HFFc6 (cell line): ENCODE measurements around the gene PHKG2. TPM values are rescaled to one million over a fixed set of nuclear protein-coding genes. Genes with fewer than 3 reads are reported as not detected.

Experiments
- DNase-seq: peaks from one replicate; pipeline ENCODE4 v3.0.0-alpha.2; 2018
- H3K27ac Mint-ChIP-seq: 2 replicates; pipeline ENCODE4 v1.8.0; 2020; ENCODE audit warnings: mild to moderate bottlenecking, mixed read lengths
- H3K27me3 Mint-ChIP-seq: 2 replicates; pipeline ENCODE4 v1.8.0; 2021; ENCODE audit warnings: mild to moderate bottlenecking, moderate library complexity, mixed read lengths; ENCODE audit not compliant: insufficient read depth
- H3K36me3 Mint-ChIP-seq: 2 replicates; pipeline ENCODE4 v1.8.0; 2021; ENCODE audit warnings: low read depth, mixed read lengths
- H3K4me1 Mint-ChIP-seq: 2 replicates; pipeline ENCODE4 v1.8.0; 2020; ENCODE audit warnings: low read depth, mixed read lengths
- H3K4me3 Mint-ChIP-seq: 2 replicates; pipeline ENCODE4 v1.8.0; 2020; ENCODE audit warnings: mild to moderate bottlenecking, moderate library complexity, mixed read lengths
- H3K9me3 Mint-ChIP-seq: 2 replicates; pipeline ENCODE4 v1.8.0; 2020; ENCODE audit warnings: mild to moderate bottlenecking, mixed read lengths
- CTCF ChIP-seq: fragments of 200-600 bp; sonication (generic); IDR thresholded peaks from 2 replicates; pipeline ENCODE4 v1.5.0; 2021; ENCODE audit warnings: antibody characterized with exemption, mild to moderate bottlenecking
- total RNA-seq, 6 experiments: library from RNA; stranded (reverse); fragmentation: NEBNext Ultra II Directional; extraction: Animal tissue kit (Norgen Biotek cat#: 25700); gene quantifications; 2 replicates in 1 of 6; 3 replicates in 5 of 6; pipeline ENCODE4 v1.2.3, GENCODE V29; 2021

Gene PHKG2
- total RNA-seq, 6 experiments from 2014 or later, result 26.6 to 31.0 (median 27.7) TPM

- Mint-ChIP-seq H3K27me3 (peaks cover 4% of the 10 kb centered on the region), H3K4me3 (no peak overlapping the region), H3K4me1 (peaks cover 54% of the 10 kb centered on the region), H3K9me3 (no peaks in the 10 kb centered on the region), H3K36me3 (peaks cover 33% of the 10 kb centered on the region), H3K27ac (no peak overlapping the region)
- TF ChIP-seq CTCF, result no peak
- DNase-seq, result no peak
Observed at GRCh38 chr16:30745082-30745481, 3.1 kb upstream of the PHKG2 start.

GRCh38 chr16:30746638-30747175 is 1.5 kb upstream of the PHKG2 start:
- peaks cover 31% of the 10 kb centered on the region for H3K36me3 Mint-ChIP-seq
- H3K27ac Mint-ChIP-seq, result peak overlapping the region; percentile 89
- peaks cover 4% of the 10 kb centered on the region for H3K27me3 Mint-ChIP-seq
- H3K4me1 Mint-ChIP-seq, result peaks cover 38% of the 10 kb centered on the region
- DNase-seq, result no peak
- H3K4me3 Mint-ChIP-seq, result peak overlapping the region; percentile 34
- TF ChIP-seq CTCF, result no peak
- no peaks in the 10 kb centered on the region for H3K9me3 Mint-ChIP-seq

- Mint-ChIP-seq H3K36me3 (peaks cover 25% of the 10 kb centered on the region), H3K27ac (peak overlapping the region; percentile 89), H3K4me1 (peaks cover 32% of the 10 kb centered on the region), H3K4me3 (peak overlapping the region; percentile 97), H3K27me3 (peaks cover 5% of the 10 kb centered on the region), H3K9me3 (no peaks in the 10 kb centered on the region)
- DNase-seq, result peak; percentile 52
- TF ChIP-seq CTCF, result no peak
Observed at GRCh38 chr16:30747331-30747730, 894 bp upstream of the PHKG2 start.

GRCh38 chr16:30748634-30749445 is 615 bp downstream of the PHKG2 start:
- no peak for TF ChIP-seq CTCF
- H3K36me3 Mint-ChIP-seq, result peaks cover 20% of the 10 kb centered on the region
- peak overlapping the region; percentile 83 for H3K27ac Mint-ChIP-seq
- H3K9me3 Mint-ChIP-seq, result no peaks in the 10 kb centered on the region
- H3K4me1 Mint-ChIP-seq, result peaks cover 32% of the 10 kb centered on the region
- peak overlapping the region; percentile 97 for H3K4me3 Mint-ChIP-seq
- H3K27me3 Mint-ChIP-seq, result peaks cover 5% of the 10 kb centered on the region
- peak; percentile 23 for DNase-seq

GRCh38 chr16:30750201-30750600 is 2.0 kb downstream of the PHKG2 start:
- no peak for DNase-seq
- TF ChIP-seq CTCF, result no peak
- H3K4me3 Mint-ChIP-seq, result peak overlapping the region; percentile 97; the same call in 1 of the 2 replicates
- peaks cover 5% of the 10 kb centered on the region for H3K27me3 Mint-ChIP-seq
- no peaks in the 10 kb centered on the region for H3K9me3 Mint-ChIP-seq
- peak overlapping the region; percentile 16; the same call in 1 of the 2 replicates for H3K27ac Mint-ChIP-seq
- peaks cover 32% of the 10 kb centered on the region for H3K4me1 Mint-ChIP-seq
- peaks cover 21% of the 10 kb centered on the region for H3K36me3 Mint-ChIP-seq
